H1 (cell line): Measurements from ENCODE around the gene CSNK1G2. TPM values are rescaled to one million over a fixed set of nuclear protein-coding genes. Genes with fewer than 3 reads are reported as not detected.

Experiments
- CTCF ChIA-PET: fragments of 300-600 bp; sonication (Branson Sonifier 250); formaldehyde crosslinking; loops from one replicate; lab custom pipeline; 2021; ENCODE audit not compliant: partially characterized antibody; lab: Charles Lee
- POLR2A ChIA-PET: fragments of 300-600 bp; sonication (Branson Sonifier 250); formaldehyde crosslinking; loops from one replicate; lab custom pipeline; 2021; ENCODE audit warnings: inconsistent platforms; ENCODE audit not compliant: partially characterized antibody; lab: Charles Lee
- DNase-seq, 2 experiments: peaks; one replicate each; pipeline versions ENCODE4 v3.0.0 to v3.0.0-alpha.2; 2010 to 2022; ENCODE audit warnings: low spot score in 2 of 2, low read depth in 1 of 2, mixed read lengths in 1 of 2
- FAIRE-seq: peaks from 2 replicates; lab custom pipeline; 2011; peaks lifted over from hg19 to GRCh38; lab: Jason Lieb, UNC
- H2AFZ ChIP-seq: 2 replicates; pipeline ENCODE4 v1.8.1; 2012; ENCODE audit warnings: low read length, inconsistent platforms
- H2AK5ac ChIP-seq: 2 replicates; pipeline ENCODE4 v1.6.1; 2013; ENCODE audit warnings: low read depth, low read length
- H2BK120ac ChIP-seq: replicated peaks from 2 replicates; pipeline ENCODE3; 2013; ENCODE audit warnings: low read depth, low read length, inconsistent platforms
- H2BK12ac ChIP-seq: 2 replicates; pipeline ENCODE4 v1.6.1; 2013; ENCODE audit warnings: low read depth, low read length
- H2BK15ac ChIP-seq: 2 replicates; pipeline ENCODE4 v1.6.1; 2013; ENCODE audit warnings: low read length
- H2BK20ac ChIP-seq: 2 replicates; pipeline ENCODE4 v1.6.1; 2013; ENCODE audit warnings: low read length
- H2BK5ac ChIP-seq: 2 replicates; pipeline ENCODE4 v1.6.1; 2013; ENCODE audit warnings: low read depth, low read length
- H3K14ac ChIP-seq: 2 replicates; pipeline ENCODE4 v1.6.1; 2013; ENCODE audit warnings: inconsistent platforms; ENCODE audit not compliant: insufficient read length
- H3K18ac ChIP-seq: 2 replicates; pipeline ENCODE4 v1.6.1; 2013; ENCODE audit warnings: low read length; ENCODE audit errors: extremely low read depth
- H3K23ac ChIP-seq: 2 replicates; pipeline ENCODE4 v1.6.1; 2013; ENCODE audit warnings: inconsistent platforms; ENCODE audit not compliant: insufficient read length
- H3K23me2 ChIP-seq: 2 replicates; pipeline ENCODE4 v1.6.1; 2013; ENCODE audit warnings: low read depth, low read length
- H3K27ac ChIP-seq: 2 replicates; pipeline ENCODE4 v1.6.1; 2011; ENCODE audit warnings: low read depth, low read length, inconsistent platforms
- H3K27me3 ChIP-seq, 4 experiments: replicated peaks in 1 of 4; 1 replicate in 1 of 4; 2 replicates in 3 of 4; pipeline versions ENCODE4 v1.6.1 to v1.8.1; 2011 to 2013; ENCODE audit warnings: low read length in 3 of 4, mild to moderate bottlenecking in 3 of 4, inconsistent platforms in 2 of 4, mixed read lengths in 2 of 4, moderate library complexity in 1 of 4; ENCODE audit not compliant: control insufficient read depth in 3 of 4, insufficient read depth in 3 of 4; ENCODE audit errors: extremely low read depth in 1 of 4
- H3K36me3 ChIP-seq, 4 experiments: 2 replicates each; pipeline versions ENCODE4 v1.6.1 to v1.8.1; 2011 to 2013; ENCODE audit warnings: mild to moderate bottlenecking in 4 of 4, low read length in 3 of 4, moderate library complexity in 2 of 4, control low read depth in 1 of 4, inconsistent platforms in 1 of 4; ENCODE audit not compliant: insufficient read depth in 4 of 4, control insufficient read depth in 2 of 4
- H3K4ac ChIP-seq: replicated peaks from 2 replicates; pipeline ENCODE3; 2013; ENCODE audit warnings: low read length, low read depth, mixed read lengths, inconsistent platforms; ENCODE audit not compliant: insufficient read length
- H3K4me1 ChIP-seq, 4 experiments: replicated peaks in 1 of 4; 1 replicate in 1 of 4; 2 replicates in 3 of 4; pipeline versions ENCODE4 v1.6.1 to v1.8.1; 2011 to 2013; ENCODE audit warnings: low read length in 3 of 4, inconsistent platforms in 2 of 4, mixed read lengths in 1 of 4; ENCODE audit not compliant: insufficient read depth in 4 of 4, control insufficient read depth in 3 of 4
- H3K4me2 ChIP-seq, 2 experiments: 2 replicates each; pipeline versions ENCODE4 v1.6.1 to v1.8.1; 2011 to 2013; ENCODE audit warnings: low read depth in 2 of 2, low read length in 2 of 2, control low read depth in 1 of 2, inconsistent platforms in 1 of 2, mild to moderate bottlenecking in 1 of 2; ENCODE audit not compliant: insufficient read depth in 1 of 2
- H3K4me3 ChIP-seq, 4 experiments: fragments of 200-600, 300-600 bp in 1 of 4; sonication (generic), shearing (Covaris generic), sonication (Bioruptor Twin) in 1 of 4; 2 replicates each; pipeline versions ENCODE4 v1.5.1 to v1.8.1; 2011 to 2016; ENCODE audit warnings: low read length in 4 of 4, low read depth in 3 of 4, control low read depth in 2 of 4, inconsistent platforms in 2 of 4, mild to moderate bottlenecking in 2 of 4, mixed read lengths in 1 of 4, moderate library complexity in 1 of 4; ENCODE audit not compliant: insufficient read depth in 2 of 4; ENCODE audit errors: extremely low read depth in 1 of 4
- H3K56ac ChIP-seq: replicated peaks from 2 replicates; pipeline ENCODE3; 2013; ENCODE audit warnings: low read depth, mild to moderate bottlenecking, mixed read lengths, low read length, inconsistent platforms; ENCODE audit not compliant: insufficient read length
- H3K79me1 ChIP-seq: 2 replicates; pipeline ENCODE4 v1.6.1; 2013; ENCODE audit warnings: low read depth, low read length, control low read depth
- H3K79me2 ChIP-seq, 2 experiments: 2 replicates each; pipeline versions ENCODE4 v1.6.1 to v1.8.1; 2012 to 2013; ENCODE audit warnings: low read length in 2 of 2, mild to moderate bottlenecking in 2 of 2, inconsistent platforms in 1 of 2; ENCODE audit not compliant: insufficient read depth in 2 of 2, control insufficient read depth in 1 of 2
- H3K9ac ChIP-seq, 4 experiments: replicated peaks in 1 of 4; 1 replicate in 1 of 4; 2 replicates in 3 of 4; pipeline versions ENCODE4 v1.6.1 to v1.8.1; 2011 to 2013; ENCODE audit warnings: low read depth in 3 of 4, low read length in 3 of 4, control low read depth in 2 of 4, mild to moderate bottlenecking in 2 of 4, moderate library complexity in 2 of 4, inconsistent platforms in 1 of 4; ENCODE audit errors: extremely low read depth in 1 of 4
- H3K9me3 ChIP-seq, 2 experiments: 2 replicates each; pipeline versions ENCODE4 v1.6.1 to v1.8.1; 2012 to 2013; ENCODE audit warnings: mild to moderate bottlenecking in 2 of 2, moderate library complexity in 2 of 2, control low read depth in 1 of 2, inconsistent platforms in 1 of 2, low read depth in 1 of 2, low read length in 1 of 2, mixed read lengths in 1 of 2; ENCODE audit not compliant: insufficient read depth in 2 of 2
- H4K20me1 ChIP-seq, 2 experiments: replicated peaks in 1 of 2; 2 replicates each; pipeline versions ENCODE3 to v1.8.1; 2011 to 2013; ENCODE audit warnings: inconsistent platforms in 2 of 2, low read length in 2 of 2, mild to moderate bottlenecking in 1 of 2; ENCODE audit not compliant: insufficient read depth in 2 of 2, control insufficient read depth in 1 of 2
- H4K5ac ChIP-seq: 2 replicates; pipeline ENCODE4 v1.6.1; 2013; ENCODE audit warnings: low read length, low read depth, mixed read lengths, inconsistent platforms; ENCODE audit not compliant: insufficient read length
- H4K8ac ChIP-seq: 2 replicates; pipeline ENCODE4 v1.8.0; 2013; ENCODE audit warnings: mild to moderate bottlenecking, moderate library complexity, low read length, inconsistent platforms; ENCODE audit not compliant: insufficient read depth; ENCODE audit errors: extremely low read depth
- H4K91ac ChIP-seq: replicated peaks from 2 replicates; pipeline ENCODE3; 2013; ENCODE audit warnings: low read length, mixed read lengths, inconsistent platforms; ENCODE audit not compliant: insufficient read length
- POLR2A ChIP-seq, 2 experiments: IDR thresholded peaks; 1 replicate in 1 of 2; 2 replicates in 1 of 2; pipeline ENCODE4 v1.6.1; 2011; ENCODE audit warnings: low read depth in 2 of 2, low read length in 2 of 2, mild to moderate bottlenecking in 2 of 2; ENCODE audit errors: control extremely low read depth in 1 of 2
- WGBS, 2 experiments: shearing (Covaris generic) in 1 of 2; methylation state at CpG; one replicate each; pipeline versions ENCODE4 v1.1.6 to v1.1.7; 2013 to 2015; ENCODE audit warnings: low lambda C conversion rate in 2 of 2, mixed read lengths in 2 of 2, inconsistent platforms in 1 of 2, low coverage in 1 of 2, missing lambda C conversion rate in 1 of 2; ENCODE audit not compliant: insufficient replicate concordance in 2 of 2, insufficient coverage in 1 of 2, insufficient read length in 1 of 2; ENCODE audit errors: extremely low coverage in 1 of 2, missing lambda C conversion rate in 1 of 2; 5-methylcytosine and 5-hydroxymethylcytosine counted together
- polyA plus RNA-seq, 7 experiments: library from polyadenylated mRNA; depleted of rRNA in 3 of 7; stranded (reverse) in 5 of 7; unstranded in 2 of 7; fragments of >200 nt in 5 of 7; fragments of 200-250 nt in 2 of 7; gene quantifications; 1 replicate in 5 of 7; 2 replicates in 1 of 7; 4 replicates in 1 of 7; pipeline versions ENCODE4 v1.2.1 to v1.2.3, GENCODE V29; 2011 to 2013; ENCODE audit warnings: missing spikeins in 2 of 7, mixed read lengths in 2 of 7
- total RNA-seq: library from RNA; stranded (reverse); fragmentation: NEBNext Ultra II Directional; extraction: Animal tissue kit (Norgen Biotek cat#: 25700); gene quantifications from 2 replicates; pipeline ENCODE4 v1.2.1, GENCODE V29; 2021

CSNK1G2 gene
- total and polyA plus RNA-seq, 2 of the 8 experiments (the other 6 are each of a cell fraction or from before 2014, with no cell fraction given), result 99.5 to 130 TPM

GRCh38 chr19:1942934-1943555, 2.1 kb downstream of the CSNK1G2 start:
- peaks cover 45 to 58% of the 10 kb centered on the region in 2 experiments for H3K79me2 ChIP-seq
- CTCF ChIA-PET, result interaction anchor here (0.6 to 3.6 kb wide), 10 partner anchors 10 to 1555 kb away, joined by 3 to 21 read pairs (median 3); no protein-coding TSS in a partner anchor
- no peak overlapping the region for H2BK20ac ChIP-seq
- H3K36me3 ChIP-seq, result no peaks in the 10 kb centered on the region
- H3K9ac ChIP-seq, result peak overlapping the region in 3 of 4 experiments; percentile 2 to 64 (median 25); a peak in 2 of 7 replicates
- H3K27ac ChIP-seq, result no peak overlapping the region; the same call in 1 of the 2 replicates
- TF ChIP-seq POLR2A (IDR thresholded peaks at IDR 0.05; ENCODE audit: control extremely low read depth in 1 of 2, low read depth in 2 of 2, low read length in 2 of 2), result no peak
- H2BK120ac ChIP-seq, result no peak overlapping the region
- no peaks in the 10 kb centered on the region for H3K27me3 ChIP-seq
- peaks cover 15% of the 10 kb centered on the region; the same call in 1 of the 2 replicates for H3K23me2 ChIP-seq
- no peak overlapping the region; the same call in 1 of the 2 replicates for H2BK15ac ChIP-seq
- no peak overlapping the region for H3K14ac ChIP-seq
- POLR2A ChIA-PET, result interaction anchor here (0.9 to 1.6 kb wide), 3 partner anchors 9 to 47 kb away, joined by 3 to 5 read pairs (median 5); no protein-coding TSS in a partner anchor
- no peak overlapping the region for H3K4ac ChIP-seq
- H3K4me3 ChIP-seq, result peak overlapping the region; percentile 65 to 94 (median 86); a peak in 7 of 8 replicates
- peak overlapping the region; percentile 5 for H4K5ac ChIP-seq
- peaks cover 9% of the 10 kb centered on the region for H3K79me1 ChIP-seq
- no peak overlapping the region for H4K8ac ChIP-seq
- 54% methylated on average over 21 of the region's 21 CpGs; no CpG with 5 or more reads in 1 of the 2 experiments for WGBS, 2 experiments
- H2BK12ac ChIP-seq, result 0 out of 2 replicates have a peak overlapping the region, but pooled peaks have one; percentile 9
- FAIRE-seq (no peak), DNase-seq (no peak)
- H3K4me2 ChIP-seq, result peak overlapping the region; percentile 75 to 80
- H2BK5ac ChIP-seq, result peak overlapping the region; percentile 56; the same call in 1 of the 2 replicates
- no peak overlapping the region for H3K18ac ChIP-seq
- no peak overlapping the region for H4K91ac ChIP-seq
- no peak overlapping the region for H2AFZ ChIP-seq
- peaks cover 0 to 27% (median 12%) of the 10 kb centered on the region in 4 experiments; a peak in 6 of 7 replicates for H3K4me1 ChIP-seq
- peaks cover 28 to 32% of the 10 kb centered on the region in 2 experiments for H4K20me1 ChIP-seq
- no peak overlapping the region for H3K56ac ChIP-seq
- H3K9me3 ChIP-seq, result no peaks in the 10 kb centered on the region
- H3K23ac ChIP-seq, result no peak overlapping the region
- no peak overlapping the region for H2AK5ac ChIP-seq
